WTC11 (cell line): ENCODE data around the gene HMHB1. TPM values are rescaled to one million over a fixed set of nuclear protein-coding genes. Genes with fewer than 3 reads are reported as not detected.

Experiments used
- ATAC-seq: fragments of 200-7000 bp; cut with Tn5 transposase; 2 replicates; pipeline ENCODE4 v1.10.0; 2021; ENCODE audit warnings: mild to moderate bottlenecking, moderate library complexity
- CTCF ChIA-PET: fragments of 300-600 bp; sonication (Branson Sonifier 250); formaldehyde crosslinking; loops from one replicate; lab custom pipeline; 2021; ENCODE audit warnings: antibody characterized with exemption; lab: Charles Lee
- POLR2A ChIA-PET: fragments of 350-600 bp; sonication (Branson Sonifier 250); formaldehyde crosslinking; loops from one replicate; lab custom pipeline; 2021; ENCODE audit warnings: antibody characterized with exemption; lab: Charles Lee
- DNase-seq: peaks from one replicate; pipeline ENCODE4 v3.0.0; 2021; ENCODE audit warnings: low spot score
- H3K27ac Mint-ChIP-seq: 2 replicates; pipeline ENCODE4 v1.8.0; 2021; ENCODE audit warnings: mixed read lengths
- H3K27me3 Mint-ChIP-seq: 2 replicates; pipeline ENCODE4 v1.8.0; 2021; ENCODE audit warnings: low read depth, mild to moderate bottlenecking, moderate library complexity, mixed read lengths
- H3K36me3 Mint-ChIP-seq: 2 replicates; pipeline ENCODE4 v1.8.0; 2021; ENCODE audit warnings: mixed read lengths
- H3K4me1 Mint-ChIP-seq: 2 replicates; pipeline ENCODE4 v1.8.0; 2022; ENCODE audit warnings: mixed read lengths
- H3K4me3 Mint-ChIP-seq: 2 replicates; pipeline ENCODE4 v1.8.0; 2021; ENCODE audit warnings: mild to moderate bottlenecking, moderate library complexity, mixed read lengths
- H3K9me3 Mint-ChIP-seq: 2 replicates; pipeline ENCODE4 v1.8.0; 2021; ENCODE audit warnings: mixed read lengths
- FOXP1 ChIP-seq: sonication (generic); formaldehyde crosslinking; IDR thresholded peaks from 2 replicates; pipeline ENCODE4 v1.8.0; 2022; ENCODE audit warnings: missing genetic modification reagents, mild to moderate bottlenecking, moderate library complexity, borderline replicate concordance
- GRHL2 ChIP-seq: fragments of 250-450 bp; sonication (Bioruptor Pico); IDR thresholded peaks from 2 replicates; pipeline ENCODE4 v1.8.0; 2022; ENCODE audit warnings: mild to moderate bottlenecking, moderate library complexity; ENCODE audit not compliant: insufficient replicate concordance, severe bottlenecking
- HMGA2 ChIP-seq: fragments of 250-450 bp; sonication (Bioruptor Pico); IDR thresholded peaks from 2 replicates; pipeline ENCODE4 v1.4.0; 2021; ENCODE audit warnings: mild to moderate bottlenecking, moderate library complexity
- JUN ChIP-seq: sonication (generic); formaldehyde crosslinking; IDR thresholded peaks from 2 replicates; pipeline ENCODE4 v1.8.0; 2023; ENCODE audit warnings: mild to moderate bottlenecking, missing genetic modification reagents
- NFE2L1 ChIP-seq: sonication (generic); formaldehyde crosslinking; IDR thresholded peaks from 2 replicates; pipeline ENCODE4 v1.8.1; 2023; ENCODE audit warnings: missing genetic modification reagents
- NFYB ChIP-seq: sonication (generic); formaldehyde crosslinking; conservative IDR thresholded peaks from 2 replicates; pipeline ENCODE4 v1.8.0; 2022; ENCODE audit warnings: low read depth, missing genetic modification reagents
- NR1H2 ChIP-seq: sonication (generic); formaldehyde crosslinking; IDR thresholded peaks from 2 replicates; pipeline ENCODE4 v1.9.0; 2021; ENCODE audit warnings: mild to moderate bottlenecking, moderate library complexity, missing genetic modification reagents
- NR3C1 ChIP-seq: sonication (generic); formaldehyde crosslinking; conservative IDR thresholded peaks from 2 replicates; pipeline ENCODE4 v1.8.1; 2023; ENCODE audit warnings: low read depth, mild to moderate bottlenecking, missing genetic modification reagents
- RELA ChIP-seq: sonication (generic); formaldehyde crosslinking; IDR thresholded peaks from 2 replicates; pipeline ENCODE4 v1.8.1; 2022; ENCODE audit warnings: missing genetic modification reagents, mild to moderate bottlenecking, borderline replicate concordance
- SOX15 ChIP-seq: fragments of 250-450 bp; sonication (Bioruptor Pico); IDR thresholded peaks from 2 replicates; pipeline ENCODE4 v1.9.0; 2021; ENCODE audit warnings: mild to moderate bottlenecking
- SP1 ChIP-seq: sonication (generic); formaldehyde crosslinking; conservative IDR thresholded peaks from 2 replicates; pipeline ENCODE4 v1.8.1; 2022; ENCODE audit warnings: missing genetic modification reagents
- TCF7 ChIP-seq: sonication (generic); formaldehyde crosslinking; IDR thresholded peaks from 2 replicates; pipeline ENCODE4 v1.8.0; 2022; ENCODE audit warnings: mild to moderate bottlenecking, low read depth, missing genetic modification reagents, moderate library complexity
- TP53 ChIP-seq: sonication (generic); formaldehyde crosslinking; IDR thresholded peaks from 2 replicates; pipeline ENCODE4 v1.8.1; 2023; ENCODE audit warnings: mild to moderate bottlenecking, missing genetic modification reagents
- ZNF232 ChIP-seq: sonication (generic); formaldehyde crosslinking; IDR thresholded peaks from 2 replicates; pipeline ENCODE4 v1.8.0; 2022; ENCODE audit warnings: mild to moderate bottlenecking, missing genetic modification reagents
- total RNA-seq: library from RNA; stranded (reverse); gene quantifications from 3 replicates; pipeline ENCODE4 v1.2.3, GENCODE V29; 2021
- TF ChIP-seq, protein P1 (sequence below): sonication (generic); formaldehyde crosslinking; IDR thresholded peaks from 2 replicates; pipeline ENCODE4 v1.8.0; 2022; ENCODE audit warnings: mild to moderate bottlenecking, missing genetic modification reagents
- TF ChIP-seq, protein P2 (sequence below): sonication (generic); formaldehyde crosslinking; IDR thresholded peaks from 2 replicates; pipeline ENCODE4 v1.8.1; 2022; ENCODE audit warnings: missing genetic modification reagents, borderline replicate concordance
- TF ChIP-seq, protein P3 (sequence below): fragments of 250-450 bp; sonication (Bioruptor Pico); conservative IDR thresholded peaks from 2 replicates; pipeline ENCODE4 v1.9.0; 2021; ENCODE audit warnings: mild to moderate bottlenecking
- TF ChIP-seq, protein P4 (sequence below): sonication (generic); formaldehyde crosslinking; IDR thresholded peaks from 2 replicates; pipeline ENCODE4 v1.8.1; 2023; ENCODE audit warnings: mild to moderate bottlenecking, moderate library complexity, missing genetic modification reagents
- TF ChIP-seq, protein P5 (sequence below): sonication (generic); formaldehyde crosslinking; IDR thresholded peaks from 2 replicates; pipeline ENCODE4 v1.8.0; 2022; ENCODE audit warnings: mild to moderate bottlenecking, missing genetic modification reagents
- TF ChIP-seq, protein P6 (sequence below): fragments of 250-450 bp; sonication (Bioruptor Pico); IDR thresholded peaks from 2 replicates; pipeline ENCODE4 v1.9.0; 2021; ENCODE audit warnings: mild to moderate bottlenecking
- TF ChIP-seq, protein P7 (sequence below): fragments of 250-450 bp; sonication (Bioruptor Pico); IDR thresholded peaks from 2 replicates; pipeline ENCODE4 v1.9.0; 2021; ENCODE audit warnings: mild to moderate bottlenecking, borderline replicate concordance
- TF ChIP-seq, protein P8 (sequence below): fragments of 200-600 bp; IDR thresholded peaks from 2 replicates; pipeline ENCODE4 v1.8.0; 2022; ENCODE audit warnings: antibody characterized with exemption

Gene HMHB1
- total RNA-seq, 1 experiment from 2014 or later: not detected

DNA sequence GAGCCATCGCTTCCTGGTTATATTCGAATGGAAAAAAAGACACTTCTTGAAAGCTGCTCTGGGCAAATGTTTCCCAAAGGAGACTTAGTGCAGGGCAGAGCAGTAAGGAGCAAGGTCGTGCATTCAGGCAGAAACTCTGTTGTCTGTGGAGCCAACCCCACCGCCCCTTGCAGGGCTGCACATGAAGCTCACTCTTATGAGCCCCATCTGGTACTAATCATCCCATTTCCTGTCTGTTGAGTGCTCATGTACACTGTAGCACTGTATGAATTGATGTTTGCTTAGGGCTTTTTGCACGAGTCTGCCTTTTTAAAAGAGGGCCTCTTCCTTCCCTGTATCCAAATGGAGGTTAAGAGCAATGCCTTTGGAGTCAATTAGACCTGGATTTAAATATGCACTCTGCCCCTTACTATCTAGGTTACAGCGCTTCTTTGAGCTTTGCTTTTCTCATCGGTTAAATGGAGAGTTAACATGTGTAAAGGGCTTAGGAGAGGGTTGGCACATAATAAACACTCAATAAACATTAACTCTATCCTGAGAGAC lies 25.4 kb downstream of the HMHB1 start (continued):
- TF ChIP-seq, protein P1, sequence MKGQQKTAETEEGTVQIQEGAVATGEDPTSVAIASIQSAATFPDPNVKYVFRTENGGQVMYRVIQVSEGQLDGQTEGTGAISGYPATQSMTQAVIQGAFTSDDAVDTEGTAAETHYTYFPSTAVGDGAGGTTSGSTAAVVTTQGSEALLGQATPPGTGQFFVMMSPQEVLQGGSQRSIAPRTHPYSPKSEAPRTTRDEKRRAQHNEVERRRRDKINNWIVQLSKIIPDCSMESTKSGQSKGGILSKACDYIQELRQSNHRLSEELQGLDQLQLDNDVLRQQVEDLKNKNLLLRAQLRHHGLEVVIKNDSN (CRISPR knock-in tag): no peak
- no peak for TF ChIP-seq SOX15 (CRISPR knock-in tag)
- TF ChIP-seq, protein P2, sequence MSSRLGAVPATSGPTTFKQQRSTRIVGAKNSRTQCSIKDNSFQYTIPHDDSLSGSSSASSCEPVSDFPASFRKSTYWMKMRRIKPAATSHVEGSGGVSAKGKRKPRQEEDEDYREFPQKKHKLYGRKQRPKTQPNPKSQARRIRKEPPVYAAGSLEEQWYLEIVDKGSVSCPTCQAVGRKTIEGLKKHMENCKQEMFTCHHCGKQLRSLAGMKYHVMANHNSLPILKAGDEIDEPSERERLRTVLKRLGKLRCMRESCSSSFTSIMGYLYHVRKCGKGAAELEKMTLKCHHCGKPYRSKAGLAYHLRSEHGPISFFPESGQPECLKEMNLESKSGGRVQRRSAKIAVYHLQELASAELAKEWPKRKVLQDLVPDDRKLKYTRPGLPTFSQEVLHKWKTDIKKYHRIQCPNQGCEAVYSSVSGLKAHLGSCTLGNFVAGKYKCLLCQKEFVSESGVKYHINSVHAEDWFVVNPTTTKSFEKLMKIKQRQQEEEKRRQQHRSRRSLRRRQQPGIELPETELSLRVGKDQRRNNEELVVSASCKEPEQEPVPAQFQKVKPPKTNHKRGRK (CRISPR knock-in tag): no peak
- TF ChIP-seq HMGA2 (CRISPR knock-in tag): no peak
- TF ChIP-seq, protein P3, sequence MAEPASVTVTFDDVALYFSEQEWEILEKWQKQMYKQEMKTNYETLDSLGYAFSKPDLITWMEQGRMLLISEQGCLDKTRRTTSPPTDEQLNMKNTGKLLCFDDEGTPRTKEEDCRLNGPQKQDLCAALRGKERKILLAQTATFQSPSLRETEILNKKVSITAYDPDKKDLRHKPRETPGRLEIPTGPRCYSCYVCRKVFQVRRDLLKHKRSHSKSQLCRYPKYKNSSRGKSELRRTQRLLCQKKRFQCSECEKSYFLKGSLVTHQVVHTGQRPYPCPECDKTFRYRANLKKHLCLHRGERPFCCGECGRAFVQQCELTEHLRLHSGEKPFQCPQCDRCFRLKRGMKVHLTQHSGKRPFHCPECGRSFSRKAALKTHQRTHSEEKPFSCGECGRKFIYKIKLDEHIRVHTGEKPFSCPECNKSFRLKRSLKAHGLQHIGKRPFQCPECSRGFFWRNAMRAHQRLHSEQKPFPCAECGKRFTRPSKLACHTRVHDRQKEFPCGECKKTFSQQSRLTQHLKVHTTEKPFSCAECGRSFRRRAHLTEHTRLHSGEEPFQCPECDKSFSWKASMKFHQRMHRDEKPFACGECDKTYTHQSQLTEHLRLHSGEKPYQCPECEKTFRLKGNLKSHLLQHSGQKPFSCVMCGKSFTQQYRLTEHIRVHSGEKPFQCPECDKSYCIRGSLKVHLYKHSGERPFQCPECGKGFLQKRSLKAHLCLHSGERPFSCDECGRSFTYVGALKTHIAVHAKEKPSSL (CRISPR knock-in tag): no peak
- TF ChIP-seq, protein P4, sequence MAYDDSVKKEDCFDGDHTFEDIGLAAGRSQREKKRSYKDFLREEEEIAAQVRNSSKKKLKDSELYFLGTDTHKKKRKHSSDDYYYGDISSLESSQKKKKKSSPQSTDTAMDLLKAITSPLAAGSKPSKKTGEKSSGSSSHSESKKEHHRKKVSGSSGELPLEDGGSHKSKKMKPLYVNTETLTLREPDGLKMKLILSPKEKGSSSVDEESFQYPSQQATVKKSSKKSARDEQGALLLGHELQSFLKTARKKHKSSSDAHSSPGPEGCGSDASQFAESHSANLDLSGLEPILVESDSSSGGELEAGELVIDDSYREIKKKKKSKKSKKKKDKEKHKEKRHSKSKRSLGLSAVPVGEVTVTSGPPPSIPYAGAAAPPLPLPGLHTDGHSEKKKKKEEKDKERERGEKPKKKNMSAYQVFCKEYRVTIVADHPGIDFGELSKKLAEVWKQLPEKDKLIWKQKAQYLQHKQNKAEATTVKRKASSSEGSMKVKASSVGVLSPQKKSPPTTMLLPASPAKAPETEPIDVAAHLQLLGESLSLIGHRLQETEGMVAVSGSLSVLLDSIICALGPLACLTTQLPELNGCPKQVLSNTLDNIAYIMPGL: no peak
- TF ChIP-seq, protein P5, sequence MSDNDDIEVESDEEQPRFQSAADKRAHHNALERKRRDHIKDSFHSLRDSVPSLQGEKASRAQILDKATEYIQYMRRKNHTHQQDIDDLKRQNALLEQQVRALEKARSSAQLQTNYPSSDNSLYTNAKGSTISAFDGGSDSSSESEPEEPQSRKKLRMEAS (CRISPR knock-in tag): no peak
- no peak for TF ChIP-seq NFE2L1 (CRISPR knock-in tag)
- no peak for TF ChIP-seq JUN (CRISPR knock-in tag)

DNA sequence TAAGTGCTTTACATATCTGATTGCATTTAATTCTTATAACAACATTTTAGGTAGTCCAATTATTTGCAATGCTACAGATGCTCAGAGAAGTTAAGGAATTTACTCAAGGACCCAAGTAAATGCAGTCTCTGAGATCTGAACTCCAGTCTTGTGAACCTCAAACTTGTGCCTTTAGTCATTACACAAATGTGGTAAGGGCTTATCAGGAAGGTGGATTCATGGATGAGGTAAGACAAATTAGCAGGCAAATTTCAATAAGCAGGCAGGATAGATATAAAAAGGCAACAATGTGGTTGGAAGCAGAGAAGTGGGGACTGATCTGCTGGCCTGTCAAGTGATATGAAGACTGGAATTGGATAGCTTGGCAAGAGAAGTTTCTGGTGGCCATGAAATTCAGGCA lies 29.5 kb downstream of the HMHB1 start:
- ATAC-seq (no peak), DNase-seq (no peak)
- no peak overlapping the region for H3K4me3 Mint-ChIP-seq
- H3K27ac Mint-ChIP-seq: no peak overlapping the region
- no peaks in the 10 kb centered on the region for H3K36me3 Mint-ChIP-seq
- POLR2A ChIA-PET: no interaction called here
- H3K4me1 Mint-ChIP-seq: no peaks in the 10 kb centered on the region
- CTCF ChIA-PET: no interaction called here
- peaks cover 7% of the 10 kb centered on the region for H3K9me3 Mint-ChIP-seq
- H3K27me3 Mint-ChIP-seq: no peaks in the 10 kb centered on the region
- TF ChIP-seq TCF7: no peak
- TF ChIP-seq, protein P6, sequence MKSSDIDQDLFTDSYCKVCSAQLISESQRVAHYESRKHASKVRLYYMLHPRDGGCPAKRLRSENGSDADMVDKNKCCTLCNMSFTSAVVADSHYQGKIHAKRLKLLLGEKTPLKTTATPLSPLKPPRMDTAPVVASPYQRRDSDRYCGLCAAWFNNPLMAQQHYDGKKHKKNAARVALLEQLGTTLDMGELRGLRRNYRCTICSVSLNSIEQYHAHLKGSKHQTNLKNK (CRISPR knock-in tag): no peak
- no peak for TF ChIP-seq FOXP1 (CRISPR knock-in tag)
- no peak for TF ChIP-seq GRHL2 (CRISPR knock-in tag)
- no peak for TF ChIP-seq NR1H2 (CRISPR knock-in tag)
- no peak for TF ChIP-seq HMGA2 (CRISPR knock-in tag)
- TF ChIP-seq, protein P7, sequence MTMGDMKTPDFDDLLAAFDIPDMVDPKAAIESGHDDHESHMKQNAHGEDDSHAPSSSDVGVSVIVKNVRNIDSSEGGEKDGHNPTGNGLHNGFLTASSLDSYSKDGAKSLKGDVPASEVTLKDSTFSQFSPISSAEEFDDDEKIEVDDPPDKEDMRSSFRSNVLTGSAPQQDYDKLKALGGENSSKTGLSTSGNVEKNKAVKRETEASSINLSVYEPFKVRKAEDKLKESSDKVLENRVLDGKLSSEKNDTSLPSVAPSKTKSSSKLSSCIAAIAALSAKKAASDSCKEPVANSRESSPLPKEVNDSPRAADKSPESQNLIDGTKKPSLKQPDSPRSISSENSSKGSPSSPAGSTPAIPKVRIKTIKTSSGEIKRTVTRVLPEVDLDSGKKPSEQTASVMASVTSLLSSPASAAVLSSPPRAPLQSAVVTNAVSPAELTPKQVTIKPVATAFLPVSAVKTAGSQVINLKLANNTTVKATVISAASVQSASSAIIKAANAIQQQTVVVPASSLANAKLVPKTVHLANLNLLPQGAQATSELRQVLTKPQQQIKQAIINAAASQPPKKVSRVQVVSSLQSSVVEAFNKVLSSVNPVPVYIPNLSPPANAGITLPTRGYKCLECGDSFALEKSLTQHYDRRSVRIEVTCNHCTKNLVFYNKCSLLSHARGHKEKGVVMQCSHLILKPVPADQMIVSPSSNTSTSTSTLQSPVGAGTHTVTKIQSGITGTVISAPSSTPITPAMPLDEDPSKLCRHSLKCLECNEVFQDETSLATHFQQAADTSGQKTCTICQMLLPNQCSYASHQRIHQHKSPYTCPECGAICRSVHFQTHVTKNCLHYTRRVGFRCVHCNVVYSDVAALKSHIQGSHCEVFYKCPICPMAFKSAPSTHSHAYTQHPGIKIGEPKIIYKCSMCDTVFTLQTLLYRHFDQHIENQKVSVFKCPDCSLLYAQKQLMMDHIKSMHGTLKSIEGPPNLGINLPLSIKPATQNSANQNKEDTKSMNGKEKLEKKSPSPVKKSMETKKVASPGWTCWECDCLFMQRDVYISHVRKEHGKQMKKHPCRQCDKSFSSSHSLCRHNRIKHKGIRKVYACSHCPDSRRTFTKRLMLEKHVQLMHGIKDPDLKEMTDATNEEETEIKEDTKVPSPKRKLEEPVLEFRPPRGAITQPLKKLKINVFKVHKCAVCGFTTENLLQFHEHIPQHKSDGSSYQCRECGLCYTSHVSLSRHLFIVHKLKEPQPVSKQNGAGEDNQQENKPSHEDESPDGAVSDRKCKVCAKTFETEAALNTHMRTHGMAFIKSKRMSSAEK: no peak
- TF ChIP-seq NR3C1: no peak
- TF ChIP-seq ZNF232: no peak
- TF ChIP-seq, protein P8, sequence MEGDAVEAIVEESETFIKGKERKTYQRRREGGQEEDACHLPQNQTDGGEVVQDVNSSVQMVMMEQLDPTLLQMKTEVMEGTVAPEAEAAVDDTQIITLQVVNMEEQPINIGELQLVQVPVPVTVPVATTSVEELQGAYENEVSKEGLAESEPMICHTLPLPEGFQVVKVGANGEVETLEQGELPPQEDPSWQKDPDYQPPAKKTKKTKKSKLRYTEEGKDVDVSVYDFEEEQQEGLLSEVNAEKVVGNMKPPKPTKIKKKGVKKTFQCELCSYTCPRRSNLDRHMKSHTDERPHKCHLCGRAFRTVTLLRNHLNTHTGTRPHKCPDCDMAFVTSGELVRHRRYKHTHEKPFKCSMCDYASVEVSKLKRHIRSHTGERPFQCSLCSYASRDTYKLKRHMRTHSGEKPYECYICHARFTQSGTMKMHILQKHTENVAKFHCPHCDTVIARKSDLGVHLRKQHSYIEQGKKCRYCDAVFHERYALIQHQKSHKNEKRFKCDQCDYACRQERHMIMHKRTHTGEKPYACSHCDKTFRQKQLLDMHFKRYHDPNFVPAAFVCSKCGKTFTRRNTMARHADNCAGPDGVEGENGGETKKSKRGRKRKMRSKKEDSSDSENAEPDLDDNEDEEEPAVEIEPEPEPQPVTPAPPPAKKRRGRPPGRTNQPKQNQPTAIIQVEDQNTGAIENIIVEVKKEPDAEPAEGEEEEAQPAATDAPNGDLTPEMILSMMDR: no peak
- TF ChIP-seq SOX15 (CRISPR knock-in tag): no peak
- no peak for TF ChIP-seq RELA (CRISPR knock-in tag)
- no peak for TF ChIP-seq TP53
- TF ChIP-seq NFYB (CRISPR knock-in tag): no peak
- TF ChIP-seq SP1 (CRISPR knock-in tag): no peak
